SK-N-SH (cell line): ENCODE results near the gene DYNLT2B. TPM values are rescaled to one million over a fixed set of nuclear protein-coding genes. Genes with fewer than 3 reads are reported as not detected.
"Not testable (repeated sequence)": the region's sequence is repeated elsewhere in the genome, so short reads cannot be mapped to it uniquely, and the experiment has no call there.

ENCODE experiments used
- CTCF ChIA-PET: fragments of 300-600, 350-600 bp; formaldehyde crosslinking; extraction: SDS; loops from one replicate; lab custom pipeline; 2021; lab: Yijun Ruan, JAX
- POLR2A ChIA-PET: fragments of 350-600 bp; sonication (Branson Sonifier 250); formaldehyde crosslinking; extraction: SDS; loops from one replicate; lab custom pipeline; 2020; ENCODE audit warnings: antibody characterized with exemption, inconsistent platforms; lab: Yijun Ruan, JAX
- DNase-seq: peaks from one replicate; pipeline ENCODE4 v3.0.0; 2012
- H2AFZ ChIP-seq: fragments of 200-600 bp; sonication (generic); 2 replicates; pipeline ENCODE4 v1.8.1; 2016; ENCODE audit warnings: antibody characterized with exemption, mild to moderate bottlenecking, low read depth
- H3F3A ChIP-seq: fragments of 200-600 bp; sonication (generic); replicated peaks from 2 replicates; pipeline ENCODE3; 2016; ENCODE audit warnings: antibody characterized with exemption, mild to moderate bottlenecking; ENCODE audit not compliant: insufficient read depth
- H3K27ac ChIP-seq, 2 experiments: fragments of 200-500 bp in 1 of 2; fragments of 200-600 bp in 1 of 2; sonication (Bioruptor generic) in 1 of 2; sonication (generic), shearing (Covaris generic) in 1 of 2; 2 replicates each; pipeline versions ENCODE4 v1.5.1 to v1.6.1; 2014 to 2016; ENCODE audit warnings: low read depth in 2 of 2, inconsistent platforms in 1 of 2, low read length in 1 of 2, mild to moderate bottlenecking in 1 of 2, mixed read lengths in 1 of 2
- H3K27me3 ChIP-seq: fragments of 200-600 bp; sonication (generic), shearing (Covaris generic); 2 replicates; pipeline ENCODE4 v1.6.1; 2016; ENCODE audit warnings: mixed run types; ENCODE audit not compliant: insufficient read depth
- H3K36me3 ChIP-seq, 2 experiments: fragments of 200-500 bp in 1 of 2; fragments of 200-600 bp in 1 of 2; sonication (Bioruptor generic) in 1 of 2; sonication (generic) in 1 of 2; replicated peaks in 1 of 2; 2 replicates each; pipeline versions ENCODE3 to v1.5.1; 2014 to 2016; ENCODE audit warnings: low read length in 1 of 2, mild to moderate bottlenecking in 1 of 2; ENCODE audit not compliant: insufficient read depth in 2 of 2, control insufficient read depth in 1 of 2
- H3K4me1 ChIP-seq, 2 experiments: fragments of 200-500 bp in 1 of 2; fragments of 200-600 bp in 1 of 2; sonication (Bioruptor generic) in 1 of 2; sonication (generic), shearing (Covaris generic) in 1 of 2; 2 replicates each; pipeline versions ENCODE4 v1.5.1 to v1.6.1; 2014 to 2016; ENCODE audit warnings: low read depth in 1 of 2, low read length in 1 of 2, mixed run types in 1 of 2; ENCODE audit not compliant: insufficient read depth in 2 of 2, control insufficient read depth in 1 of 2
- H3K4me2 ChIP-seq: fragments of 200-600 bp; sonication (generic), shearing (Covaris generic); 2 replicates; pipeline ENCODE4 v1.6.1; 2017; ENCODE audit warnings: mixed run types
- H3K4me3 ChIP-seq, 2 experiments: fragments of 200-500 bp in 1 of 2; fragments of 200-600 bp in 1 of 2; sonication (Bioruptor generic) in 1 of 2; sonication (generic), shearing (Covaris generic) in 1 of 2; 2 replicates each; pipeline versions ENCODE4 v1.5.1 to v1.8.1; 2014 to 2016; ENCODE audit warnings: low read depth in 2 of 2, inconsistent platforms in 1 of 2, low read length in 1 of 2, mild to moderate bottlenecking in 1 of 2, mixed read lengths in 1 of 2, moderate library complexity in 1 of 2
- H3K79me2 ChIP-seq: fragments of 200-600 bp; sonication (generic); 2 replicates; pipeline ENCODE4 v1.8.1; 2017; ENCODE audit warnings: mild to moderate bottlenecking; ENCODE audit not compliant: insufficient read depth
- H3K9ac ChIP-seq: fragments of 200-600 bp; sonication (generic); 2 replicates; pipeline ENCODE4 v1.6.1; 2017; ENCODE audit warnings: mixed run types
- H3K9me2 ChIP-seq: fragments of 200-600 bp; sonication (generic); 2 replicates; pipeline ENCODE4 v1.6.1; 2017; ENCODE audit warnings: mixed run types
- H3K9me3 ChIP-seq: fragments of 200-600 bp; sonication (generic); 2 replicates; pipeline ENCODE4 v1.6.1; 2017; ENCODE audit warnings: mixed run types, mild to moderate bottlenecking, moderate library complexity
- H4K20me1 ChIP-seq: fragments of 200-600 bp; sonication (generic); 2 replicates; pipeline ENCODE4 v1.6.1; 2017; ENCODE audit warnings: mild to moderate bottlenecking, mixed run types; ENCODE audit not compliant: insufficient read depth
- CHD2 ChIP-seq: fragments of 150-350 bp; IDR thresholded peaks from 2 replicates; pipeline ENCODE4 v1.6.1; 2018; ENCODE audit warnings: low read length; ENCODE audit not compliant: partially characterized antibody
- EZH2phosphoT487 ChIP-seq: fragments of 200-600 bp; sonication (generic); IDR thresholded peaks from 2 replicates; pipeline ENCODE4 v1.6.1; 2017; ENCODE audit warnings: low read depth, mixed run types, mild to moderate bottlenecking, antibody characterized with exemption, moderate library complexity, borderline replicate concordance
- FOSL2 ChIP-seq: IDR thresholded peaks from 2 replicates; pipeline ENCODE4 v1.4.0; 2012; ENCODE audit warnings: low read depth, mild to moderate bottlenecking, moderate library complexity, borderline replicate concordance
- FOXM1 ChIP-seq: IDR thresholded peaks from 2 replicates; pipeline ENCODE4 v1.4.0; 2012; ENCODE audit warnings: low read depth, mild to moderate bottlenecking
- GABPA ChIP-seq: IDR thresholded peaks from 2 replicates; pipeline ENCODE4 v1.4.0; 2012; ENCODE audit warnings: low read depth, mild to moderate bottlenecking
- GATA2 ChIP-seq: sonication (generic); formaldehyde crosslinking; IDR thresholded peaks from 2 replicates; pipeline ENCODE4 v1.5.0; 2020; ENCODE audit warnings: mild to moderate bottlenecking, missing genetic modification reagents
- MAX ChIP-seq: IDR thresholded peaks from 2 replicates; pipeline ENCODE4 v1.4.0; 2012; ENCODE audit warnings: low read depth
- MEF2A ChIP-seq: IDR thresholded peaks from 2 replicates; pipeline ENCODE4 v1.4.0; 2012; ENCODE audit warnings: low read depth, borderline replicate concordance
- MXI1 ChIP-seq: IDR thresholded peaks from 2 replicates; pipeline ENCODE4 v1.6.1; 2012; ENCODE audit warnings: mild to moderate bottlenecking, low read depth, low read length, improper control_type of control experiment
- POLR2AphosphoS5 ChIP-seq: IDR thresholded peaks from 2 replicates; pipeline ENCODE4 v1.6.1; 2012; ENCODE audit warnings: low read depth, low read length
- RAD21 ChIP-seq: IDR thresholded peaks from 2 replicates; pipeline ENCODE4 v1.6.1; 2012; ENCODE audit warnings: mild to moderate bottlenecking, low read length
- RCOR1 ChIP-seq: fragments of 150-350 bp; IDR thresholded peaks from 2 replicates; pipeline ENCODE4 v1.6.1; 2017; ENCODE audit warnings: antibody characterized with exemption, low read length
- REST ChIP-seq: IDR thresholded peaks from 2 replicates; pipeline ENCODE4 v1.6.1; 2012; ENCODE audit warnings: mild to moderate bottlenecking, low read depth, low read length, moderate library complexity
- RXRA ChIP-seq: IDR thresholded peaks from 2 replicates; pipeline ENCODE4 v1.4.0; 2012; ENCODE audit warnings: low read depth, mild to moderate bottlenecking, borderline replicate concordance
- SIN3A ChIP-seq: IDR thresholded peaks from 2 replicates; pipeline ENCODE4 v1.6.1; 2012; ENCODE audit warnings: low read depth, mild to moderate bottlenecking, low read length, moderate library complexity, borderline replicate concordance
- TAF1 ChIP-seq: IDR thresholded peaks from 2 replicates; pipeline ENCODE4 v1.6.1; 2012; ENCODE audit warnings: low read depth, mild to moderate bottlenecking, low read length, moderate library complexity, borderline replicate concordance
- USF1 ChIP-seq: IDR thresholded peaks from 2 replicates; pipeline ENCODE4 v1.4.0; 2012; ENCODE audit warnings: low read depth, borderline replicate concordance
- USF2 ChIP-seq: fragments of 150-350 bp; IDR thresholded peaks from 2 replicates; pipeline ENCODE4 v1.6.1; 2017; ENCODE audit warnings: antibody characterized with exemption, low read length, low read depth, borderline replicate concordance
- YY1 ChIP-seq: IDR thresholded peaks from 2 replicates; pipeline ENCODE4 v1.4.0; 2012; ENCODE audit warnings: low read depth, mild to moderate bottlenecking
- ZBTB33 ChIP-seq: IDR thresholded peaks from 2 replicates; pipeline ENCODE4 v1.4.0; 2012; ENCODE audit warnings: low read depth, borderline replicate concordance
- WGBS: methylation state at CpG from one replicate; pipeline ENCODE4 v1.1.6; 2017; ENCODE audit warnings: low lambda C conversion rate; 5-methylcytosine and 5-hydroxymethylcytosine counted together
- polyA plus RNA-seq, 3 experiments: library from polyadenylated mRNA; depleted of rRNA; stranded (reverse); fragments of >200 nt; gene quantifications; 2 replicates each; pipeline ENCODE4 v1.2.3, GENCODE V29; 2012

The DYNLT2B gene
- polyA plus RNA-seq, 1 of the 3 experiments (the other 2 are of a cell fraction) = 31.7 TPM

GRCh38 chr3:196246612-196247308 is 71.3 kb downstream of the DYNLT2B start:
- WGBS = 86% methylated on average over 10 of the region's 13 CpGs
- DNase-seq = no peak
- Histone ChIP-seq H3K27me3 (no peaks in the 10 kb centered on the region), H2AFZ (no peak overlapping the region), H3K4me3 (no peak overlapping the region), H3F3A (peaks cover 5% of the 10 kb centered on the region), H3K9ac (no peak overlapping the region), H3K4me2 (no peak overlapping the region), H3K4me1 (no peaks in the 10 kb centered on the region), H3K36me3 (peaks cover 28 to 30% of the 10 kb centered on the region in 2 experiments), H3K9me2 (no peaks in the 10 kb centered on the region), H3K27ac (no peak overlapping the region), H3K9me3 (no peaks in the 10 kb centered on the region), H3K79me2 (peaks cover 7% of the 10 kb centered on the region; the same call in 1 of the 2 replicates), H4K20me1 (no peaks in the 10 kb centered on the region)
- TF ChIP-seq USF2 (no peak), POLR2AphosphoS5 (no peak), MXI1 (no peak), MAX (no peak), CHD2 (no peak), MEF2A (no peak), RXRA (no peak), YY1 (no peak), FOXM1 (no peak), USF1 (no peak), GABPA (no peak), ZBTB33 (no peak), RAD21 (no peak), RCOR1 (no peak), REST (no peak), TAF1 (no peak), SIN3A (no peak), FOSL2 (no peak), EZH2phosphoT487 (no peak), GATA2 (CRISPR knock-in tag) (no peak)
- CTCF ChIA-PET = no interaction called here
- POLR2A ChIA-PET = no interaction called here

GRCh38 chr3:196244166-196244565 is 73.9 kb downstream of the DYNLT2B start:
- DNase-seq, H3K9me3 ChIP-seq, H3K4me1 ChIP-seq, H3K9me2 ChIP-seq, H3K9ac ChIP-seq, H3K4me2 ChIP-seq, H3K79me2 ChIP-seq, H3K27me3 ChIP-seq, CTCF ChIA-PET, H3K4me3 ChIP-seq, H4K20me1 ChIP-seq, H3K27ac ChIP-seq, POLR2A ChIA-PET, H3F3A ChIP-seq, H2AFZ ChIP-seq: not testable (repeated sequence)
- H3K36me3 ChIP-seq = peaks cover 44 to 46% of the 10 kb centered on the region in 2 experiments
- 97% methylated on average over 21 of the region's 34 CpGs for WGBS
